A549 (cell line): ENCODE results near the gene SDS.

Experiments
- CBX8 ChIP-seq: fragments of 200-600 bp; sonication (generic); IDR thresholded peaks from 2 replicates; pipeline ENCODE4 v1.6.1; 2016
- EHMT2 ChIP-seq: fragments of 200-600 bp; sonication (generic); IDR thresholded peaks from 2 replicates; pipeline ENCODE4 v1.6.1; 2016; ENCODE audit warnings: antibody characterized with exemption, low read depth, mild to moderate bottlenecking, moderate library complexity
- POLR2A ChIP-seq: IDR thresholded peaks from 2 replicates; pipeline ENCODE4 v1.6.1; 2012; ENCODE audit warnings: mild to moderate bottlenecking, low read length
- RFX5 ChIP-seq: fragments of 450-650 bp; IDR thresholded peaks from 2 replicates; pipeline ENCODE4 v1.7.1; 2014; ENCODE audit warnings: antibody characterized with exemption, mild to moderate bottlenecking, moderate library complexity
- TF ChIP-seq, protein P1 (sequence below): fragments of >200 bp; sonication (Bioruptor Twin); formaldehyde crosslinking; IDR thresholded peaks from 3 replicates; pipeline ENCODE4 v1.5.1; 2016
- TF ChIP-seq, protein P2 (sequence below): fragments of 250-450 bp; sonication (Bioruptor Pico); IDR thresholded peaks from 2 replicates; pipeline ENCODE4 v1.5.0; 2020; ENCODE audit warnings: low read depth, mild to moderate bottlenecking, moderate library complexity

DNA sequence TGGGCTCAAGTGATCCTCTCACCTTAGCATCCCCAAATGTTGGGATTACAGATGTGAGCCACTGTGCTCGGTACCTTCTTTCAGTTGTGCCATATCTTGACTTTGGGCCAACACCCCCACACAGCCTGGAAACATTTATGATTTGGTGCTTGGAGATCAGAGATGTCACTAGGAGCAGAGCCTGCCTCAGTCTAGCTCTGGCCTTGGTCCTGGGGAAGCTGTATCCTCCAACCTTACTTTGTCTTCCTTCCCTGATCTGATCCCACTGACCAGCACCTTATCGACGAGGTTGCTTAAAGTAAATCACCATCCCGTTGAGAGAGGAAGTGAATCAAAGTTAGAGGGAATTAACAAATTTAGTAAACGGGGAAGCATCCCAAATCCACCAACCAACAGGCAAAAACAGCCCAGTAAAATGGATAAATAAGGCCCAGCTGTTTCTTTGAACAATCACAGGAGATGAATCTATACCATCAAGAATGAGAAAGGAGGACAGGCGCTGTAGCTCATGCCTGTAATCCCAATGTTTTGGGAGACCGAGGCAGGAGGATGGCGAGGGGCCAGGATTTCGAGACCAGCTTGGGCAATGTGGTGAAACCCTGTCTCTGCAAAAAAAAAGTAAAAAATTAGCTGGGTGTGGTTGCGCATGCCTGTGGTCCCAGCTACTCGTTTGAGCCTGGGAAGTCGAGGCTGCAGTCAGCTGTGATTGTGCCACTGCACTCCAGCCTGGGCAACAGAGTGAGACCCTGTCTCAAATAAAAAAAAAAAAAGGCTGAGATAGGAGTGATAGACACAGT, 41.9 kb downstream of the SDS start:
- TF ChIP-seq POLR2A (no peak), EHMT2 (no peak), CBX8 (no peak), RFX5 (no peak)
- TF ChIP-seq, protein P1, sequence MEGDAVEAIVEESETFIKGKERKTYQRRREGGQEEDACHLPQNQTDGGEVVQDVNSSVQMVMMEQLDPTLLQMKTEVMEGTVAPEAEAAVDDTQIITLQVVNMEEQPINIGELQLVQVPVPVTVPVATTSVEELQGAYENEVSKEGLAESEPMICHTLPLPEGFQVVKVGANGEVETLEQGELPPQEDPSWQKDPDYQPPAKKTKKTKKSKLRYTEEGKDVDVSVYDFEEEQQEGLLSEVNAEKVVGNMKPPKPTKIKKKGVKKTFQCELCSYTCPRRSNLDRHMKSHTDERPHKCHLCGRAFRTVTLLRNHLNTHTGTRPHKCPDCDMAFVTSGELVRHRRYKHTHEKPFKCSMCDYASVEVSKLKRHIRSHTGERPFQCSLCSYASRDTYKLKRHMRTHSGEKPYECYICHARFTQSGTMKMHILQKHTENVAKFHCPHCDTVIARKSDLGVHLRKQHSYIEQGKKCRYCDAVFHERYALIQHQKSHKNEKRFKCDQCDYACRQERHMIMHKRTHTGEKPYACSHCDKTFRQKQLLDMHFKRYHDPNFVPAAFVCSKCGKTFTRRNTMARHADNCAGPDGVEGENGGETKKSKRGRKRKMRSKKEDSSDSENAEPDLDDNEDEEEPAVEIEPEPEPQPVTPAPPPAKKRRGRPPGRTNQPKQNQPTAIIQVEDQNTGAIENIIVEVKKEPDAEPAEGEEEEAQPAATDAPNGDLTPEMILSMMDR = no peak
- TF ChIP-seq, protein P2, sequence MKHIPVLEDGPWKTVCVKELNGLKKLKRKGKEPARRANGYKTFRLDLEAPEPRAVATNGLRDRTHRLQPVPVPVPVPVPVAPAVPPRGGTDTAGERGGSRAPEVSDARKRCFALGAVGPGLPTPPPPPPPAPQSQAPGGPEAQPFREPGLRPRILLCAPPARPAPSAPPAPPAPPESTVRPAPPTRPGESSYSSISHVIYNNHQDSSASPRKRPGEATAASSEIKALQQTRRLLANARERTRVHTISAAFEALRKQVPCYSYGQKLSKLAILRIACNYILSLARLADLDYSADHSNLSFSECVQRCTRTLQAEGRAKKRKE (CRISPR knock-in tag) = no peak
